ENCODE results near the gene PCBD2. TPM values are rescaled to one million over a fixed set of nuclear protein-coding genes. Genes with fewer than 3 reads are reported as not detected.

Gene PCBD2
- total and polyA plus RNA-seq, 2 of the 8 experiments (the other 6 are each of a cell fraction or from before 2014, with no cell fraction given), result 4.8 to 10.3 TPM

GRCh38 chr5:134889335-134889734 lies 15.6 kb upstream of the PCBD2 start:
- ChIA-PET POLR2A (ENCODE audit: partially characterized antibody) (no interaction called here), CTCF (ENCODE audit: partially characterized antibody) (interaction anchor here (0.7 to 1.2 kb wide), 3 partner anchors 15 to 28 kb away, joined by 3 to 4 read pairs (median 3); no protein-coding TSS in a partner anchor)
- Histone ChIP-seq H2BK15ac (ENCODE audit: low read length) (no peak overlapping the region), H2BK5ac (ENCODE audit: low read depth, low read length) (no peak overlapping the region), H3K79me2 (ENCODE audit: control insufficient read depth in 1 of 2, insufficient read depth in 2 of 2, low read length in 2 of 2) (no peaks in the 10 kb centered on the region; a peak in 1 of 4 replicates), H4K91ac (replicated peaks; ENCODE audit: insufficient read length, low read length) (no peak overlapping the region), H3K4me2 (ENCODE audit: insufficient read depth in 1 of 2, low read depth in 2 of 2, low read length in 2 of 2) (no peak overlapping the region), H3K4me3 (ENCODE audit: extremely low read depth in 1 of 4, insufficient read depth in 2 of 4, low read depth in 3 of 4, low read length in 4 of 4) (no peak overlapping the region), H3K56ac (replicated peaks; ENCODE audit: insufficient read length, low read depth, low read length) (no peak overlapping the region), H3K27me3 (replicated peaks in 1 of 4; ENCODE audit: control insufficient read depth in 3 of 4, extremely low read depth in 1 of 4, insufficient read depth in 3 of 4, low read length in 3 of 4) (no peaks in the 10 kb centered on the region), H2AK5ac (ENCODE audit: low read depth, low read length) (no peak overlapping the region), H3K23ac (ENCODE audit: insufficient read length) (no peak overlapping the region), H3K36me3 (ENCODE audit: control insufficient read depth in 2 of 4, insufficient read depth in 4 of 4, low read length in 3 of 4) (no peaks in the 10 kb centered on the region), H4K20me1 (replicated peaks in 1 of 2; ENCODE audit: control insufficient read depth in 1 of 2, insufficient read depth in 2 of 2, low read length in 2 of 2) (no peaks in the 10 kb centered on the region), H2BK12ac (ENCODE audit: low read depth, low read length) (no peak overlapping the region), H3K27ac (ENCODE audit: low read depth, low read length) (no peak overlapping the region), H4K5ac (ENCODE audit: insufficient read length, low read depth, low read length) (no peak overlapping the region), H3K18ac (ENCODE audit: extremely low read depth, low read length) (no peak overlapping the region), H3K79me1 (ENCODE audit: low read depth, low read length) (no peaks in the 10 kb centered on the region; the same call in 1 of the 2 replicates), H3K4me1 (replicated peaks in 1 of 4; ENCODE audit: control insufficient read depth in 3 of 4, insufficient read depth in 4 of 4, low read length in 3 of 4) (peaks cover 0 to 4% (median 0%) of the 10 kb centered on the region in 4 experiments; a peak in 2 of 7 replicates), H2BK20ac (ENCODE audit: low read length) (no peak overlapping the region), H2AFZ (ENCODE audit: low read length) (no peak overlapping the region), H3K23me2 (ENCODE audit: low read depth, low read length) (no peaks in the 10 kb centered on the region), H2BK120ac (replicated peaks; ENCODE audit: low read depth, low read length) (no peak overlapping the region), H4K8ac (ENCODE audit: extremely low read depth, insufficient read depth, low read length) (no peak overlapping the region), H3K4ac (replicated peaks; ENCODE audit: insufficient read length, low read depth, low read length) (no peak overlapping the region), H3K9ac (replicated peaks in 1 of 4; ENCODE audit: extremely low read depth in 1 of 4, low read depth in 3 of 4, low read length in 3 of 4) (no peak overlapping the region), H3K9me3 (ENCODE audit: insufficient read depth in 2 of 2, low read depth in 1 of 2, low read length in 1 of 2) (no peaks in the 10 kb centered on the region), H3K14ac (ENCODE audit: insufficient read length) (no peak overlapping the region)
- no peak for FAIRE-seq
- WGBS, 2 experiments (ENCODE audit: extremely low coverage in 1 of 2, insufficient coverage in 1 of 2, insufficient read length in 1 of 2, insufficient replicate concordance in 2 of 2, low coverage in 1 of 2, low lambda C conversion rate in 2 of 2, missing lambda C conversion rate in 1 of 2), result 93% methylated on average over 8 of the region's 8 CpGs; no CpG with 5 or more reads in 1 of the 2 experiments
- no peak for DNase-seq (ENCODE audit: low read depth in 1 of 2, low spot score in 2 of 2)
- TF ChIP-seq POU5F1 (IDR thresholded peaks at IDR 0.05; ENCODE audit: low read depth, low read length) (no peak), MAX (IDR thresholded peaks at IDR 0.05) (no peak), PHF8 (conservative IDR thresholded peaks at IDR 0.05; ENCODE audit: low read depth, low read length) (no peak), KDM5A (IDR thresholded peaks at IDR 0.05; ENCODE audit: low read length) (no peak), SP1 (IDR thresholded peaks at IDR 0.05; ENCODE audit: low read depth, low read length) (no peak)
